NT2/D1 (cell line): Measurements from ENCODE around the gene EEF1A2.
A peak's percentile ranks its signal among the peaks of the same experiment; 100 is the strongest.

ENCODE experiments used
- DNase-seq: peaks from one replicate; pipeline ENCODE4 v3.0.0-alpha.2; 2011; ENCODE audit warnings: low read depth, low spot score
- H3K27me3 ChIP-seq: 2 replicates; pipeline ENCODE4 v1.6.0; 2011; ENCODE audit warnings: mild to moderate bottlenecking; ENCODE audit not compliant: insufficient read length, insufficient read depth
- H3K36me3 ChIP-seq: 2 replicates; pipeline ENCODE4 v1.6.1; 2011; ENCODE audit warnings: mild to moderate bottlenecking, low read length, mixed read lengths; ENCODE audit not compliant: insufficient read depth, insufficient read length
- H3K4me1 ChIP-seq: 2 replicates; pipeline ENCODE4 v1.5.1; 2011; ENCODE audit not compliant: insufficient read depth, insufficient read length
- H3K4me3 ChIP-seq: 2 replicates; pipeline ENCODE4 v1.5.1; 2011; ENCODE audit warnings: low read depth; ENCODE audit not compliant: insufficient read length
- H3K9ac ChIP-seq: 2 replicates; pipeline ENCODE4 v1.6.0; 2011; ENCODE audit warnings: low read depth; ENCODE audit not compliant: insufficient read length
- H3K9me3 ChIP-seq: 2 replicates; pipeline ENCODE4 v1.5.1; 2011; ENCODE audit warnings: mild to moderate bottlenecking, low read length; ENCODE audit not compliant: insufficient read depth
- SUZ12 ChIP-seq: IDR thresholded peaks from 2 replicates; pipeline ENCODE4 v1.6.1; 2011; ENCODE audit not compliant: insufficient read length, insufficient read depth; ENCODE audit errors: extremely low read depth
- YY1 ChIP-seq: IDR thresholded peaks from 2 replicates; pipeline ENCODE4 v1.6.1; 2011; ENCODE audit not compliant: insufficient read length, insufficient read depth
- ZNF274 ChIP-seq: IDR thresholded peaks from 2 replicates; pipeline ENCODE4 v1.6.1; 2011; ENCODE audit warnings: mild to moderate bottlenecking, low read depth, low read length

EEF1A2 gene

DNA sequence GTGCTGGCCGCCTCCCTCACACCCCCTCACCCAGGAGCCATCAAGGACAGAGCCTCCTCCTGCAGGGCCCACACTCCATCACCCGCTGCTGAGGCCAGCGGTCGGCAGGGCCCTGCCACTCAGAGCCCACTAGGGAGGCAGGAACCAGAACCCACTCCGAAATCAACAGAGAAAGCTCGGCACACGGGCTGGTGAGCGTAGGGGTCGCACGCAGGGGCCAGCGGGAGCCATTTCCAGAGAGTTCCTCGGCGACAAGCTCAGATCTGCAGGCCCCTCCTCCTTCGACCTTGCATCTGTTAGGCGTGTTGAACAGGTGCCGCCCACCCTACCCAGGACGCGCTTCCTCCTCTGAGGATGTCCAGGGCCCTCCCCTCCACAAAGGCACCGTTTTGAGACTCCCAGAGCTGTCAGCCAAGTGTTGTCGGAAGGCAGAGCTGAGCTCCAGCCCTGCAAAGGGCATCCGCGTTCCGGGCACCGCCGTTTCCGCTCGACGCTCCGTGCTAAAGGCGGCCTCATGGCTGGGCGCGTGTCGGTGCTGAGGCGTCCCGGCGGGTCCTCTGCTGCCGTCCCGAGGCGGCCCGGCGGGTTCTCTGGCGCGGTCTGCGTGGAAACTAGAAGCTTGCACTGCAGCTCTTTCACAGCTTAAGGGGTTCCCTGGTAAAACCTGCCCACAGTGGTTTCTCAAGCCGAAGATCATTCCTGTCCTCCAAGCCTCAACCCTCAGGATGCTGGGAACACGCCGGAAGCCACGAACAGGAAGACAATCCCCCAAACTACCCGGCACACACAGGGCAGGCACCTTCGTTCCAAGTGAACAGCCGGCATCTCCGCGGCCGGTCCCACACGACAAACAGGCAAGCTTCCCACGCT is 33.3 kb downstream of the EEF1A2 start:
- Histone ChIP-seq H3K4me3 (no peak overlapping the region), H3K36me3 (peaks cover 31% of the 10 kb centered on the region), H3K9ac (peak overlapping the region; percentile 29), H3K27me3 (no peaks in the 10 kb centered on the region), H3K4me1 (peaks cover 48% of the 10 kb centered on the region), H3K9me3 (no peaks in the 10 kb centered on the region)
- no peak for TF ChIP-seq ZNF274
- TF ChIP-seq YY1 = no peak
- no peak for TF ChIP-seq SUZ12
- no peak for DNase-seq

DNA sequence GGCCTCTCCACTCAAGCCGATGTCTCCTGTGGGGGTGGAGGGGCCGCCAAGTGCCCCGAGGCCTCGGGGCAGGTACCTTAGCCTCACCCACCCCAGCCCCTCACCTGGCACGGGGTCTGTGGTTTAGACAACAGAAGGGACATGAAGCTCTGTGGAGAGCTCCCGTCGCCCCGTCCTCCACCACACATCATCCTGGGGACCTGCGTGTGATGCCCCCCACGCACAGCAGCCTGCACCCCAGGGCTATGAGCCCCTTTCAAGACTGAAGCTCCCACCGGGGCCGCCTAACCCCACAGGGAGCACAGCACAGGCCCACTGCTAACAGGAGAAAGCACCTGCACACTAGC is 34.6 kb downstream of the EEF1A2 start:
- Histone ChIP-seq H3K27me3 (no peaks in the 10 kb centered on the region), H3K9ac (peak overlapping the region; percentile 29), H3K4me1 (peaks cover 34% of the 10 kb centered on the region), H3K4me3 (no peak overlapping the region), H3K9me3 (no peaks in the 10 kb centered on the region), H3K36me3 (peaks cover 25% of the 10 kb centered on the region)
- TF ChIP-seq ZNF274 (no peak), SUZ12 (no peak), YY1 (no peak)
- DNase-seq = no peak

GRCh38 chr20:63463400-63464288 is 35.2 kb downstream of the EEF1A2 start:
- TF ChIP-seq YY1 (no peak), ZNF274 (no peak), SUZ12 (no peak)
- Histone ChIP-seq H3K9ac (peak overlapping the region; percentile 29), H3K36me3 (peaks cover 27% of the 10 kb centered on the region), H3K9me3 (no peaks in the 10 kb centered on the region), H3K4me3 (no peak overlapping the region), H3K27me3 (no peaks in the 10 kb centered on the region), H3K4me1 (peaks cover 28% of the 10 kb centered on the region)
- DNase-seq = no peak

GRCh38 chr20:63462244-63462643 is 36.6 kb downstream of the EEF1A2 start:
- Histone ChIP-seq H3K27me3 (no peaks in the 10 kb centered on the region), H3K9me3 (no peaks in the 10 kb centered on the region), H3K9ac (no peak overlapping the region), H3K4me1 (peaks cover 22% of the 10 kb centered on the region), H3K4me3 (no peak overlapping the region), H3K36me3 (peaks cover 28% of the 10 kb centered on the region)
- no peak for DNase-seq
- TF ChIP-seq ZNF274 (no peak), SUZ12 (no peak), YY1 (no peak)

DNA sequence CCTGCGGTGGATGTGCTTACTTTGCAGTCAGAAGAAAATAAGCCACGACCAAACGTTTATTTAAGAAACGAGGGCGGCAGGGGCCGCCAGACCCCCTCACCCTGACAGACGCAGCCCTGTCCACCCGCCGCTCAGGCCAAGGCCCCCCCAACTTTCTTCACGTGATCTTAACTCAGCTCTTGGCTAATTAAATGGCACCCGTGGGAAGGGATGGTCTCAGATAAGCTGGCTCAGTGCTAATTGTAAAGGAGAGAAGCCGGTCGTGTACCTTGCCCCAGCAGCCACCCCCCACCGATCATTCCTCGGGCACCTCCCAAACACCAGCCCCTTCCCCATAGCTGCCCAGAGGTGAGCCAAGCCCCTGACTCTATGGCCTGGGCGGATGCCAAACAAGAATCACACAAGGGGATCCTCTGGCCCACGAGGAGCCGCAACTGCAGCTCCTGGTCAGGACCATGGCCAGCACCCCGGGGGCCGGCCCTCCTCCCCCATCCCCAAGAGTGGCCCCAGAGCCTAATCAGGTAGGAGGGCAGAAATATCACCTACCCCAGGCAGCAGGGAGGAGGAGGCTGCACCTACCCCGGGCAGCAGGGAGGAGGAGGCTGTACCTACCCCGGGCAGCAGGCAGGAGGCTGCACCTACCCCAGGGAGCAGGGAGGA is 37.6 kb downstream of the EEF1A2 start:
- no peak overlapping the region for H3K4me3 ChIP-seq
- no peak overlapping the region for H3K9ac ChIP-seq
- no peak for DNase-seq
- H3K4me1 ChIP-seq = peaks cover 30% of the 10 kb centered on the region
- H3K36me3 ChIP-seq = peaks cover 23% of the 10 kb centered on the region
- H3K9me3 ChIP-seq = no peaks in the 10 kb centered on the region
- no peak for TF ChIP-seq SUZ12
- TF ChIP-seq ZNF274 = no peak
- no peak for TF ChIP-seq YY1
- H3K27me3 ChIP-seq = no peaks in the 10 kb centered on the region

- no peak overlapping the region for H3K4me3 ChIP-seq
- peaks cover 14% of the 10 kb centered on the region for H3K36me3 ChIP-seq
- TF ChIP-seq SUZ12 = no peak
- TF ChIP-seq YY1 = no peak
- no peak for TF ChIP-seq ZNF274
- no peaks in the 10 kb centered on the region for H3K9me3 ChIP-seq
- H3K9ac ChIP-seq = no peak overlapping the region
- peaks cover 35% of the 10 kb centered on the region for H3K4me1 ChIP-seq
- no peak for DNase-seq
- no peaks in the 10 kb centered on the region for H3K27me3 ChIP-seq
Observed at GRCh38 chr20:63459070-63459380, 39.9 kb downstream of the EEF1A2 start.
